Measurements from ENCODE around the gene CHCHD10.
"Not testable (repeated sequence)": the region's sequence is repeated elsewhere in the genome, so short reads cannot be mapped to it uniquely, and the experiment has no call there.

Gene CHCHD10

GRCh38 chr22:23754220-23754919, 13.4 kb downstream of the CHCHD10 start, which contains the start of gene VPREB3:
VPREB3 (minus strand) TSS chr22:23754425; CDS start chr22:23754363, 62 bp downstream.
- DNase-seq: no peak
- in situ Hi-C loops (cut with HindIII; ENCODE audit: low pct_ligation_motif_present, low pct_unique_long_range_greater_than_20kb, low sequenced_read_pairs): no loop called here

GRCh38 chr22:23753385-23753784, 14.4 kb downstream of the CHCHD10 start:
- in situ Hi-C loops (cut with HindIII; ENCODE audit: low pct_ligation_motif_present, low pct_unique_long_range_greater_than_20kb, low sequenced_read_pairs): no loop called here
- DNase-seq: no peak

- in situ Hi-C loops (cut with HindIII; ENCODE audit: low pct_ligation_motif_present, low pct_unique_long_range_greater_than_20kb, low sequenced_read_pairs): no loop called here
- no peak for DNase-seq
Observed at GRCh38 chr22:23752750-23753149, 15.0 kb downstream of the CHCHD10 start.

- in situ Hi-C loops (cut with HindIII; ENCODE audit: low pct_ligation_motif_present, low pct_unique_long_range_greater_than_20kb, low sequenced_read_pairs): no loop called here
- DNase-seq: no peak
Observed at GRCh38 chr22:23752090-23752691, 15.6 kb downstream of the CHCHD10 start.

- peak; percentile 34 for DNase-seq
- in situ Hi-C loops (cut with HindIII; ENCODE audit: low pct_ligation_motif_present, low pct_unique_long_range_greater_than_20kb, low sequenced_read_pairs): no loop called here
Observed at GRCh38 chr22:23751441-23751996, 16.3 kb downstream of the CHCHD10 start.

- in situ Hi-C loops (cut with HindIII; ENCODE audit: low pct_ligation_motif_present, low pct_unique_long_range_greater_than_20kb, low sequenced_read_pairs): no loop called here
- peak; percentile 82 for DNase-seq
Observed at GRCh38 chr22:23750714-23751440, 16.9 kb downstream of the CHCHD10 start, which contains the start of gene ZNF70. ZNF70 (minus strand) TSS chr22:23751112; CDS start chr22:23745140, 5,972 bp downstream.

GRCh38 chr22:23750367-23750713, 17.4 kb downstream of the CHCHD10 start:
- in situ Hi-C loops (cut with HindIII; ENCODE audit: low pct_ligation_motif_present, low pct_unique_long_range_greater_than_20kb, low sequenced_read_pairs): no loop called here
- DNase-seq: no peak

GRCh38 chr22:23749841-23750301, 17.9 kb downstream of the CHCHD10 start:
- DNase-seq: no peak
- in situ Hi-C loops (cut with HindIII; ENCODE audit: low pct_ligation_motif_present, low pct_unique_long_range_greater_than_20kb, low sequenced_read_pairs): no loop called here

GRCh38 chr22:23745791-23746190, 22.0 kb downstream of the CHCHD10 start:
- in situ Hi-C loops (cut with HindIII; ENCODE audit: low pct_ligation_motif_present, low pct_unique_long_range_greater_than_20kb, low sequenced_read_pairs): no loop called here
- DNase-seq: no peak

- in situ Hi-C loops (cut with HindIII; ENCODE audit: low pct_ligation_motif_present, low pct_unique_long_range_greater_than_20kb, low sequenced_read_pairs): no loop called here
- DNase-seq: no peak
Observed at GRCh38 chr22:23744485-23744884, 23.3 kb downstream of the CHCHD10 start.

- in situ Hi-C loops (cut with HindIII; ENCODE audit: low pct_ligation_motif_present, low pct_unique_long_range_greater_than_20kb, low sequenced_read_pairs): no loop called here
Observed at GRCh38 chr22:23744001-23744400, 23.8 kb downstream of the CHCHD10 start.

GRCh38 chr22:23743303-23743705, 24.5 kb downstream of the CHCHD10 start:
- in situ Hi-C loops (cut with HindIII; ENCODE audit: low pct_ligation_motif_present, low pct_unique_long_range_greater_than_20kb, low sequenced_read_pairs): no loop called here
- DNase-seq: no peak

More at GRCh38 chr22:23744001-23744400, 23.8 kb downstream of the CHCHD10 start:
- no peak for DNase-seq

GRCh38 chr22:23742505-23743264, 25.1 kb downstream of the CHCHD10 start:
- no peak for DNase-seq
- in situ Hi-C loops (cut with HindIII; ENCODE audit: low pct_ligation_motif_present, low pct_unique_long_range_greater_than_20kb, low sequenced_read_pairs): no loop called here

GRCh38 chr22:23737696-23738095, 30.1 kb downstream of the CHCHD10 start:
- DNase-seq: no peak
- in situ Hi-C loops (cut with HindIII; ENCODE audit: low pct_ligation_motif_present, low pct_unique_long_range_greater_than_20kb, low sequenced_read_pairs): no loop called here

- in situ Hi-C loops (cut with HindIII; ENCODE audit: low pct_ligation_motif_present, low pct_unique_long_range_greater_than_20kb, low sequenced_read_pairs); DNase-seq: not testable (repeated sequence)
Observed at GRCh38 chr22:23728108-23728507, 39.7 kb downstream of the CHCHD10 start.

- DNase-seq: no peak
- in situ Hi-C loops (cut with HindIII; ENCODE audit: low pct_ligation_motif_present, low pct_unique_long_range_greater_than_20kb, low sequenced_read_pairs): no loop called here
Observed at GRCh38 chr22:23722724-23723123, 45.0 kb downstream of the CHCHD10 start.

- in situ Hi-C loops (cut with HindIII; ENCODE audit: low pct_ligation_motif_present, low pct_unique_long_range_greater_than_20kb, low sequenced_read_pairs): no loop called here
- no peak for DNase-seq
Observed at GRCh38 chr22:23722160-23722559, 45.6 kb downstream of the CHCHD10 start.

- no peak for DNase-seq
- in situ Hi-C loops (cut with HindIII; ENCODE audit: low pct_ligation_motif_present, low pct_unique_long_range_greater_than_20kb, low sequenced_read_pairs): no loop called here
Observed at GRCh38 chr22:23720855-23721254, 46.9 kb downstream of the CHCHD10 start.

All from ACHN (cell line).